ENCODE data around the gene PHYKPL.
"Not testable (repeated sequence)": the region's sequence is repeated elsewhere in the genome, so short reads cannot be mapped to it uniquely, and the experiment has no call there.

Gene PHYKPL

GRCh38 chr5:178261666-178262600, 29.3 kb upstream of the PHYKPL start:
- no peak for DNase-seq

GRCh38 chr5:178259623-178260536, 27.3 kb upstream of the PHYKPL start:
- no peak for DNase-seq

GRCh38 chr5:178257650-178258049, 25.0 kb upstream of the PHYKPL start:
- DNase-seq = no peak

- no peak for DNase-seq
Measured at GRCh38 chr5:178256746-178257145, 24.1 kb upstream of the PHYKPL start.

GRCh38 chr5:178253632-178254031, 21.0 kb upstream of the PHYKPL start:
- not testable (repeated sequence) for DNase-seq

GRCh38 chr5:178252258-178252657, 19.7 kb upstream of the PHYKPL start:
- DNase-seq = no peak

- DNase-seq = no peak
Measured at GRCh38 chr5:178250263-178250662, 17.7 kb upstream of the PHYKPL start.

GRCh38 chr5:178249191-178249989, 16.8 kb upstream of the PHYKPL start:
- peak; percentile 66 for DNase-seq

GRCh38 chr5:178248750-178249149, 16.1 kb upstream of the PHYKPL start:
- DNase-seq = no peak

GRCh38 chr5:178247481-178248456, 15.2 kb upstream of the PHYKPL start:
- DNase-seq = no peak

- no peak for DNase-seq
Measured at GRCh38 chr5:178246624-178247279, 14.2 kb upstream of the PHYKPL start.

- no peak for DNase-seq
Measured at GRCh38 chr5:178245389-178245788, 12.8 kb upstream of the PHYKPL start.

- DNase-seq = no peak
Measured at GRCh38 chr5:178244576-178244975, 12.0 kb upstream of the PHYKPL start.

- no peak for DNase-seq
Measured at GRCh38 chr5:178242416-178242815, 9.8 kb upstream of the PHYKPL start.

- DNase-seq = no peak
Measured at GRCh38 chr5:178241688-178242231, 9.2 kb upstream of the PHYKPL start.

- DNase-seq = no peak
Measured at GRCh38 chr5:178241231-178241663, 8.6 kb upstream of the PHYKPL start.

- no peak for DNase-seq
Measured at GRCh38 chr5:178240766-178241165, 8.2 kb upstream of the PHYKPL start.

- no peak for DNase-seq
Measured at GRCh38 chr5:178240341-178240741, 7.7 kb upstream of the PHYKPL start.

- DNase-seq = peak; percentile 51
Measured at GRCh38 chr5:178239626-178240301, 7.2 kb upstream of the PHYKPL start.

Data from CD4-positive, alpha-beta T cell treated with Interleukin-21 for 1 hour (primary cell).